Right hindlimb (tissue), 1 donor: ENCODE measurements around the gene KATNB1.
"Not testable (repeated sequence)": the region's sequence is repeated elsewhere in the genome, so short reads cannot be mapped to it uniquely, and the experiment has no call there.

Experiments
- DNase-seq: peaks from one replicate; pipeline ENCODE4 v3.0.0-alpha.2; 2018

Gene KATNB1

DNA sequence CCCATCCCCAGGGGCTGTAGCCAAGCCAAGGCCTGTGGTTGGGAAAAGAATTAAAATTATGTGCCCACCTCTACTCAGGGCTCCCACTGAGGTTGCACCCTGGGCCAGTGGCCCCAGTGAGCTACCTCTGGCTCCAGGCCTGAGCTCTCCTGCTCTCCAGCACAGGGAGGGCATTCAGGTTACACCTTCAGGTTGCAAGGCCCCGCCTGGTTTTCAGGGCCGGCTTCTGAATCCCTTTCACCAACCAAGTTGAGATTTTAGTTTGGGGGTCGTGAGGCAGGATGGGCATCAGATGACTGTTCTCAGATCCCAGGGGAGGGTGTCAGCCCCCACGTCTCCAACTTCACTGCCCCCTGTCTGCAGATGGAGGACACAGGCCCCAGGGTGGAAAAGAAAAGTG lies 8.0 kb upstream of the KATNB1 start:
- no peak for DNase-seq

DNA sequence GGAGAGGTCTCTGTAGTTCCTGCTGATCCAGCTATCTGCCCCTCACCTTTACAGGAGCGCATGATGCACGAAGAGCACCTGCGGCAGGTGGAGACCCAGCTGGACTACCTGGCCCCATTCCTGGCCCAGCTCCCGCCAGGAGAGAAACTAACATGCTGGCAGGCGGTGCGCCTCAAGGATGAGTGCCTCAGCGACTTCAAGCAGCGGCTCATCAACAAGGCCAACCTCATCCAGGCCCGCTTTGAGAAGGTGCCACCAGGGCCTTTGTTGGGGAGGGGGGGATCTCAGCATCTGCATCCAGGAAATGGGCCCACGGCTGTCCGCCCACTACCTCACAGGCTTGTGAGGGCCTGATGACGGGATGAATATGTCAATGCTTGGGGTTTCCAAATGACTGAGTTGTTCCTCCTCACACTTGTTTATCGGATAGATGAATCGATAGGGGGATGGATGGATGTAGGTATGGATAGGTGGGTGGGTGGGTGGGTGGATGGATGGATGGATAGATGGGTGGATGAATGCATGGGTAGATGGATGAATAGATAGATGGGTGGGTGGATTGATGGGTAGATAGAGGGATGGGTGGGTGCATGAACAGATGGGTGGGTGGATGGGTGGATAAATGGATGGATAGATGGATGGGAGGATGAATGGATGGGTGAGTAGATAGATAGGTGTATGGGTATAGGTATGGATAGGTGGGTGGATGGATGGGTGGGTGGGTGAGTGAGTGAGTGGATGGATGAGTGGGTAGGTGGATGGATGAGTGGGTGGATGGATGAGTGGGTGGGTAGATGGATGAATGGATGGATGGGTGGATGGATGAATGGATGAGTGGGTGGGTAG lies 7.0 kb upstream of the KATNB1 start:
- DNase-seq, result no peak

DNA sequence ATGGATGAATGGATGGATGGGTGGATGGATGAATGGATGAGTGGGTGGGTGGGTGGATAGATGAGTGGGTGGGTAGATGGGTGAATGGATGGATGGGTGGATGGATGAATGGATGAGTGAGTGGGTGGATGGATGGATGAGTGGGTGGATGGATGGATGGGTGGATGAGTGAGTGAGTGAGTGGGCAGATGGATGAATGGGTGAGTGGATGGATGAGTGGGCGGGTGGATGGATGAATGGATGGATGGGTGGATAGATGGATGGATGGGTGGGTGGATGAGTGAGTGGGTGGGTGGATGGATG lies 6.4 kb upstream of the KATNB1 start:
- no peak for DNase-seq

DNA sequence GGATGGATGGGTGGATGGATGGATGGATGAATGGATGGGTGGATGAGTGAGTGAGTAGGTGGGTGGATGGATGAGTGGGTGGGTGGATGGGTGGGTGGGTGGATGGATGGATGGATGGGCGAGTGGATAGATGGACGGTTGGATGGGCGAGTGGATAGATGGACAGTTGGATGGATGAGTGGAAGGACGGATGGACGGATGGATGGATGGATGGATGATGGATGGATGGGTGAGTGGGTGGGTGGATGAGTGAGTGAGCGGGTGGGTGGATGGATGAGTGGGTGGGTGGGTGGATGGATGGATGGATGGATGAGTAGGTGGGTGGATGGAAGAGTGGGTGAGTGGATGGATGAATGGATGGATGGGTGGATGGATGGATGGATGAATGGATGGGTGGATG lies 5.7 kb upstream of the KATNB1 start:
- not testable (repeated sequence) for DNase-seq

DNA sequence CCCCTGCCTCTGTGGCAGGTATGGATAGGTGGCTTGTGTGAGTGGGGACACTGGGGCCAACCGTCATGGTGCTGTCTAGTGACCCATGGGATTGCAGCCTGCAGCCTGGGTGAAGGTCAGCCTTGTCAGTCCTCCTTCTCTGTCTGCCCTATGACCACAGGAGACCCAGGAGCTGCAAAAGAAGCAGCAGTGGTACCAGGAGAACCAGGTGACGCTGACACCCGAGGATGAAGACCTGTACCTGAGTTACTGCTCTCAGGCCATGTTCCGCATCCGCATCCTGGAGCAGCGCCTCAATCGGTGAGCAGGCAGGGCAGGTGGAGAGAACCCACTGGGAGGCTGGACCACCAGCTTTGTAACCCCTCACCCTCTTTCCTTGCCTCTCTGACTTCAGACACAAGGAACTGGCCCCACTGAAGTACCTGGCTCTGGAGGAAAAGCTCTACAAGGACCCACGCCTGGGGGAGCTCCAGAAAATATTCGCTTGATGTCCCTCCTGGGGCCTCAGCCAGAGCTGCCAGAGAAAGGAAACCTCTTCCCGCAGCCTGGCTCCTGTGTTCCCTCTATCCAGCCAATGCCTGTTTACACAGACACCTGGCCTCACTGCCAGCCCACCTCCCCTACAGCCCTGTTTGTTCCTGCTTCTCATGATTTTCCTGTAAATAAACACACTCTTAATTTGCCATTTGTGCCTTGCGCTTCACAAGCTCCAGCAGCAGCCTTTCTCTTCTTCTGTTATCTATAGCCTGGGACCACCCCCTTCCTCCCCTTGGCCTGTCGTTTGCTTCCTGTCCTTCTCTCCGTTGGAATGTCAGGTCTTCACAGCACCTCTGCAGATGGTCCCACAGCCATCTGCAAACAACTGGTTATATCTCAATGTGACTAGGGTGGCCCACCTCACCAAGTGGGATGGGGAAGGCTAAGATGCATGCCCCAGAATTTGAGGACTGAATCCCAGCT lies 4.5 kb upstream of the KATNB1 start:
- DNase-seq, result no peak

DNA sequence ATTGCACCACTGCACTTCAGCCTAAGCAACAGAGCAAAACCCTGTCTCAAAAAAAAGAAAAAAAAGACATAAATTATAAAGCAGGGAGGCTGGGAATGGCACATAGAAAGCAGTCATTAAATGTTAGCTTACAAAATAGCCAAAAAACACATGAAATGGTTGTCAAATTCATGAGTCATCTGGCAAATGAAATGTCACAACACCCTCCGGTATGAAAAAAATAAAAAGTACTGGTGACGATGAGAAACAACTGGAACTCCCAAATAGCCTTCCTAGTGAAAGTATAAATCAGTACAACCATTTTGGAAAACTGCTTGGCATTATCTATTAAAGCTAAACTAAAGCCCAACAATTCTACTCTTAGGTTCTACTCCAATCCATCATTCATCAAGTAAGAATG lies 3.5 kb upstream of the KATNB1 start:
- no peak for DNase-seq

DNA sequence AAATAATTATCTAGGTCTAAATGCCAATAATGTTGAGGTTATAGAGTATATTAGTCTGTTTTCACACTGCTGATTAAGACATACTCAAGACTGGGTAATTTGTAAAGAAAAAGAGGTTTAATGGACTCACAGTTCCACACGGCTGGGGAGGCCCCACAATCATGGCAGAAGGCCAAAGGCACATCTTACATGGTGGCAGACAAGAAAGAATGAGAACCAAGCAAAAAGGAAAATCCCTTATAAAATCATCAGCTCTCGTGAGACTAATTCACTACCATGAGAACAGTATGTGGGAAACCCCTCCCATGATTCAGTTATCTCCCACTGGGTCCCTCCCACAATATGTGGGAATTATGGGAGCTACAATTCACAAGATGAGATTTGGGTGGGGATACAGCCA lies 2.9 kb upstream of the KATNB1 start:
- DNase-seq, result no peak

DNA sequence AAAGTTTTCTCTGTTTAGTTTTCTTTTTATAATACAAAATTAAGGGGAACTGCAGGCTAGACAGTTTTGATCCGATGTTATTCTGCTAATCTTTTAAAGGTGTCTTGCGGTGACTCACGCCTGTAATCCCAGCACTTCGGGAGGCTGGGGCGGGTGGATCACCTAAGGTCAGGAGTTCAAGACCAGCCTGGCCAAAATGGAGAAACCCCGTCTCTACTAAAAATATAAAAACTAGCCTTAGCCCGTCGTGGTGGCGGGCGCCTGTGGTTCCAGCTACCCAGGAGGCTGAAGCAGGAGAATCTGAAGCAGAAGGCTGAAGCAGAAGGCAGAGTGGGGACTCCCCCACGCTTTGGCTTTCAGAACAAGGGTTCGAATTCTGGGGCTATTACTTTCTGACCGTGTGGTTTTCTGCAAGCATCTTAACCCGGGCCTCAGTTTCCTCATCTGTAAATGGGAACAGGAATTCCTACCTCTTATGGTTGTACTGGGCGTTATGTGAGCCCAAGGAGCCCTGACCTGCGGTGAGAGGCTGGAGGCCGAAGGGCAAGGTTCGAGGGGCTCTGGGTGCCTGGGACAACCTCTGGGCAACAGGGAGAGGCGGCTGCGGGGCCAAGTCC lies 1.2 kb upstream of the KATNB1 start:
- no peak for DNase-seq

DNA sequence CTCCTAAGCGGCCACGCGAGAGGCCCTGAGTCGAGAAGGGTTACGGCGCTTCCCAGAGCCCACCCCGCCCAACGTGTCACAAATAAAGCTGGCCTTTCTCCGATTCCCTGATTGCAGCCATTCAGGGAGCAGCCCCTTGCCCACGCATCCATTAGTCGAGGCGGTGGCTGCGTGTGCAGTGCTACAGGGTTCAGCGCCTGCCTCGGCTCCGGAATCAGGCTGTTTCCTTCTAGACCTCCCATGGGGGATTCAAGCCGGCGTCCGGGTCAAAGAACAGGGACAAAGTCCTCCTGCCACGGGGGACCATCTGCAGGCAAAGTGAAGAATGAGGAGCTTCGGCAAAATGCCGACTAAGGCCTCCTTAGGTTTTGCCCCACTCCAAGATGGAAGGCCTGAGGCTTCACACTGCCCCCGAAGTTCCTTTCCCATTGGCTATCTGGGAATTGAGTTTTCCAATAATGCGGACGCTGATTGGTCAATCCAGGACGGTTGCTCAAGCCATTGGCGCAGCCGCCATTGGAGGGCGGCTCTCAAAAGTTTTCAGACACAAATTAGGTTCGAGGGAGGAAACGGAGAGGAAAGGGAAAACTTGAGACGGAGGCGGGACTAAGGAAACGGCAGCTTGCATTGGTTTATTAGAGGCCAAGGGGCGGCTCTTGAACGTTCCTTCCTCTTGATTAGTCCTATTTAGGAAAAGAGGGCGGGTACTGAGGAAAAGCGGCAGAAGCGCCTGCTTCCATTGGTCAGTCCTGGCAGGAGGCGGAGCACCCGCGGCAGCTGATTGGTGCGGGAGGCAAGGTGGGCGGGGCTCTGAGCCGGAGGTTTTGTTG lies 430 bp upstream of the KATNB1 start:
- peak; percentile 100 for DNase-seq

DNA sequence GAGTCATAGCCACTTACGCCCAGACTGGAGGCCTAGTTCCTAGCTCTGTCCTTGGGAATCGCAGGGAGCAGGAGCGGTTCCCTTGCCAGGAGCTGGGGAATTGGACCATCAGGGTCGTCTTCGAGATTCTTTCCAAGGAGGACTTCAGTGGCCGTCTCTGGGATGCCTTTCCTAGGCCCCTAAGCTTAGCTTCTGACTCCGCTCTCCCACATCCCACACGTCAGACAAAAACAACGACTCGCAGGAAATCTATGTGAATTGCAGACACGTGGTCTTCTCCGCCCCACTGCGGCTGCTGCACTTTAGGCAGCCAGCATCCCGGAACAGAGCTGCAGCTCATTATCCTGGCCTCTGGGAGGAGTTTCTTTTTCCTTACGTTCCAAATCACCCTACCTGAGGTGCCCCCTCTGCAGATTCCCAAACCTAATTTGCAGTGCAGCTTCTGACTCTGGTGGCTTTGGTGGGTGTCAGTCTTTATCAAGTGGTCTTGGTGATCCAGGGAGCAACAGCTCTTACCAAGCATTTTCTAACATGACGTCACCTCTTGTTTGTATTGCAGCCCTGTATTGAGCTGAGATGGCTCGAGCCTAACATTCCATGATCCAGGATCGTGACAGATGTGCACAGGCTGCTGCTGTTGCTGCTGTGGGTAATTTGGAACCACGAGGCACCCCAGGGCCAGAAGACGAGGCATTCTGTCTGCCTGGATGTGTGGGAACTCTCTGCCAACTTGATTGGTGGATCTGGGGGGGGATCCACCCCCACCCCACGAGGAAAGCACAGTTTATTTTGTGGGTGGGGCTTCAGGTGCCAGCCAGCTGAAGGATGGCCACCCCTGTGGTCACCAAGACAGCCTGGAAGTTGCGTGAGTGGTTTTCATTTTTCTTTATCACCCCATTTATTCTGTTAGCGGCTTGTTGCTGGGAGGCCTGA lies 1.1 kb downstream of the KATNB1 start:
- peak; percentile 71 for DNase-seq

DNA sequence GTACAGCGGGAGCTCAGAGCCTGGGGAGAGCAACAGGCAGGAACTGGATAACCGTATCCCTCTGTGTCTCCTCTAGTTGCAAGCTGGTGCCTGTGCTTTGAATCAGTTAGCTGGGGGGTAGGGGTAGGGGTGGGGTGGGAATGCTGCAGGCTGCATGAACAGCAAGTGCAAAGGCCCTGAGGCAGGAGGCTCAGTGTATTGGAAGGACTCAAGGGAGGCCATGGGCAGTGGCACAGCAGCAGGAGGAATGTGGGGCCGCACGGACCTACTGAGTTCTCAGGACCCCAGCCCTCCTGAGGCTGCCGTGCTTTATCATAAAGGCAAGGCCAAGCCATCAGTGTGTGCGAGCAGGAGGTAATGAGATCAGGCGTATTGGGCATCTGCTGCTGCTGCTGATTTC lies 3.3 kb downstream of the KATNB1 start:
- no peak for DNase-seq

DNA sequence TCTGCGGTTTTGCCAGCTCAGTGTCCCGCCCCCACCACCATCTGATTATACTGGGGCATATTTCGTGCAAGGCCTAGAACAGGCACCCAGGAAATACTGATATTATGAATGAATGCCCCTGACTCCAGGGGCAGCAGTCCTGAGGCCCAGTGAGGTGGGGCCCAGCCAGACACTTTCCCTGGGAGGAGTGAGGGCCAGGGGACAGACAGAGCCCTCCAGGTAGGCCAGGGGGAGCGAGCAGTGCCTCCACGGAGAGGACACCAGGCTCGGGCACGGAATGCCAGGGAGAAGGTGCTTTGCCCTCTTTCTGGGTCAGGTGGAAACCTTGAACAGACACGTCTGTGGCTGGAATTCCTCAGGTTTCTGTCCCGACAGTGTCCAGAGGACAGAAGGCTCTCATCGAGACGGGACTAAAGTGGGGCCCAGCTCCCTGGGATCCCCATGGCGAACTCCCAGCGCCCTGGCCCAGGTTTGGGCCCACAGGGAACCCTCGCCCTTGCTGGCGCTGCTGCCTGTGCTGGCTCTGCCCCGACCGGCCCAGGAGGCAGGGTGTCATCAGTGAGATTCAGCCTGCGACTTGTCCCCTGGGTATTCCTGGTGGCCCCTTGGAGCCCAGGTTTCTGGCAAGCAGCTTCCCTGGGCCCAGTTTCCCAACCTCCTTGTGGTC lies 4.3 kb downstream of the KATNB1 start:
- DNase-seq, result no peak

DNA sequence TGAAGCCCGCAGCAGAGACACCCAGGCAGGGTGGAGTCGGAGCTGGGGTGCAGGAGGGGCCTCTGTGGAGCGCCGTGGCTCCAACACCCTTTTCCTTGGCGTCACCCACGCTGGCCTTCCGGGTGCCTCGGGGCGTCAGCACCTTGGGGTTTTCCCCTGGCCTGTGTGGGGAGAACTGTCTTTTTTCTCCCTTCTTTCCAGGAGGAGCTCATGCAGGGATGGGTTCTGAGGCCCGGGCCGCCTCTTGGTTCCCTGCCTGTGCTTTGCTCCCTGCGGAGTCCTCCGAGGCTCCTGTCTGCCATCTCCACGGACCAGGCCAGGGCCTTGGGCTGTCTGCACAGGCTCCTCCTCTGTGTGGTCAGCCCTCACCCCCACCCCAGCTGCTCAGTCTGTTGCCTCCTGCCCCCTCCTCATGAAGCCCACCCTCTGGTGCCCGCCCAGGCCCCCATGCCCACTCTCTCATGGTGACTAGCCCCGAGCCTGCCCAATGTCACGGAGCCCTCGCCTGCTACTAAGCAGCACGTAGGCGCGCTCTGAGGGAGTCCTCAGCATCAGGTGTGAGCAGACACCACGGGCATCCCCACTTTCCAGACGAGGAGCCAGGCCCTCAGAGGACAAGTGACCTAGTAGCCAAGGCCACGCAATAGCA lies 5.0 kb downstream of the KATNB1 start:
- DNase-seq, result no peak

DNA sequence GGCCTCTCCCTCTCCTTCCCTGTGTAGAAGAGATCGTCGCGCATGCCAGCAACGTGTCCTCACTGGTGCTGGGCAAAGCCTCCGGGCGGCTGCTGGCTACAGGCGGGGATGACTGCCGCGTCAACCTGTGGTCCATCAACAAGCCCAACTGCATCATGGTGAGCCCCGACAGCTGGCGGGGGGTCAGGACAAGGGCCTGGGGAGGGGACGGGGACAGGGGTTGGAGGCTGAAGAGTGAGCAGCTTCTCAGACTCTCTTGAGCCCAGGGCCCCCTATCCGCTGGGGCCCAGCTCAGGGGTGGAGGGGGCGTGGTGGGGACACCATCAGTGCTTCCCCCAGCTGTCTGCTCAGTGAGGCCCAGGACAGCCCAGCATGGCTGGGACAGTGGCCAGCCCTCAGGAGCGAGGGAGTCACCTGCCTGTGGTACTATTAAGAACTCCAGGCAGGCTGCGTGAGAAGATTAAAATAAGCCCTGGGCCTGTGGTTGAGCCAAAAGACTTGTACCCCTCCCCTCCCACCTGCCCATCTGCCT lies 6.2 kb downstream of the KATNB1 start:
- DNase-seq, result peak; percentile 56

DNA sequence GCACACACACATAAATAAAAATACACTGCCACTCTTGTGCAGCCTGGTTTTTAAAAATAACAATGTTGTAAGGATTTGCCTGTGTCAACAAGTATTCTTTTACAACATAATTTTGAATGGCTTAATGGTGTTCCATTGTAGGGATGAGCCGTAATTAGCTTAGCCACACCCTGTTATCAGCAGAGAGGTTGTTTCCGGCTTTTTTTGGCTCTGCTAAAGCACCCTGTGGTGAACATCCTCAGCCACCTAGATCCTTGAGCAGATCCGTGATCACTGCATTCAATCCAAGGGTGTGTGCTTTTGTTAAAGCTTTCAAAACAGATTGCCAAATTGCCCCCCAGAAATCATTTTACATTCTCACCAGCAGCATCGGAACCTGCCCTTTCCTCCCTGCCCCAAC lies 7.0 kb downstream of the KATNB1 start:
- DNase-seq, result no peak

DNA sequence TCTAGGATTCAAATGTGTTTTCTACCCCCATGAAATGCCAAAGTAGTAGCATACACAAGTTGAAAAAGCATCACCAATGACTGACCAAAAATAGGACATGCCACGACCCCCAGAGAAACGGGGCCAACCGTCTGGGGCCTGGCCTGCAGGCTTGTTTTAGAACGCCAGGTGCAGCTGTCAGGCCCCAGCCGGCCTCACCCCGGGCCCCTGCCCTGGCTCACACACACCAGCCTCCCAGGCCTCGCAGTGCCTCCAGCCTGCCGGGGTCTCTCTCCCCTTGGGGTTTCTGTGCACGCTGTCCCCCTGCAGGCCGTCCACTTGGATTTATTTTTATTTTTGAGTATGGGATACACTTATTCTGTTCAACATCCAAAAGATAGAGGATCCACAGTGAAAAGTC lies 7.9 kb downstream of the KATNB1 start:
- DNase-seq, result no peak

DNA sequence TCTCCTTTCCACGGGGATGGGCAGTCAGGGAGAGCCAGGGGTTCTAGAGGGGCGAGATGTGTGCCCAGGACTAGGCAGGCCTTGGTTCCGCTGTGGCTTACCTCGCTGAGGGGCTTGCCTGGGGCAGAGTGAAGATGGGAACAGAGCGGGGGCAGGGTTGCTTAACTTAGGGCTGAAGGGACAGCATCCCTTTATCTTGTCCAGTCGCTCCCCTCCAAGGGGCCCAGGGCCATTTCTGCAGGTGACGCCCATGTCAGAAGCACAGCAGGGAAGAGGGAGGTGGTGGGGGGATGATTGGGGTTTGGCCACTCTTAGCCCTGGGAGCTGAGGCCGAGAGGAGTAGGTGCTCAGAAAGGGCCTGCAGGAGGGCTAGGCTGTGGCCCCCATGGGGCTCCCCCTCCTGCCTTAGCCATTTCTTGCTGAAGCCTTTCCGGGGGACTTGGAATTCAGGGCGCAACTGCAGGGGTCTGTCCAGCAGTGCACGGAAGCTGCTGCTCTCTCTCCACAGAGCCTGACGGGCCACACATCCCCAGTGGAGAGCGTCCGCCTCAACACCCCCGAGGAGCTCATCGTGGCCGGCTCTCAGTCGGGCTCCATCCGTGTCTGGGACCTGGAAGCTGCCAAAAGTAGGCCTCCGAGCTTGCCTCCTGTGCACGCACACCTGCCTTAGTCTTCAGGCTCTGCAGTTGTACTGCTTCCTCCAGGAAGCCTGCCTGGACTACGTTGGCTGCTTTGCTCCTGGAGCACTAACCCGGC lies 8.5 kb downstream of the KATNB1 start:
- no peak for DNase-seq

DNA sequence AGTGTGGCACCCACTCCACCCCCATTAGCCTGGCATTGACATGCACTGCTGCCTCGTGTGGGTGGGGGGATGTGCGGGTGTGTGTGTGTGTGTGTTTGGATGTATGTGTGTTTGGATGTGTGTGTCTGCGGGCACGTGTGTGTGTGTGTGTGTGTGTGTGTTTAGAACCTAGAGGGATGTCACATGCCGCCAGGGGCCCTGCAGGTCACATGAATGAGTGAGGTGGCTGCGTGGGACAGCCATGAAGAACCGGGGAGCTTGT lies 9.0 kb downstream of the KATNB1 start:
- DNase-seq, result no peak

DNA sequence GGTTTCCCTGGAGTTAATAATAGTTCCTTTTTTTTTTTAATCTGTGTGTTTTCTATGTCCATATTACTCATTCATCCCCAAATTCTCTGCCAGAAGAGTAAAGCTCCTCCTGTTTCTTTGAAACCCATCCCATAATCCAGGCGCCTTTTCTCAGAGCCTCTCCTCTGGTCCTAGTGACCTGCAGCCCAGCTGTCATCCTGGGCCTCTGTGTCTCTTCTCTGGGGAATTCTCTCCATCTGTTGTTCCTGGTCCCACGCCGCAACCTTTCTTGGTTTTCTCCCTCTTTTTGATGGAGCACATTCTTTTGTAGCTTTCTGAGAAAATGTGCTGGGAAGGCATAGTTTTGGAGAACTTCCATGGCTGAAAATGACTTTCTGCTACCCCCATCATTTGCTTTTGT lies 10.2 kb downstream of the KATNB1 start:
- DNase-seq, result no peak

DNA sequence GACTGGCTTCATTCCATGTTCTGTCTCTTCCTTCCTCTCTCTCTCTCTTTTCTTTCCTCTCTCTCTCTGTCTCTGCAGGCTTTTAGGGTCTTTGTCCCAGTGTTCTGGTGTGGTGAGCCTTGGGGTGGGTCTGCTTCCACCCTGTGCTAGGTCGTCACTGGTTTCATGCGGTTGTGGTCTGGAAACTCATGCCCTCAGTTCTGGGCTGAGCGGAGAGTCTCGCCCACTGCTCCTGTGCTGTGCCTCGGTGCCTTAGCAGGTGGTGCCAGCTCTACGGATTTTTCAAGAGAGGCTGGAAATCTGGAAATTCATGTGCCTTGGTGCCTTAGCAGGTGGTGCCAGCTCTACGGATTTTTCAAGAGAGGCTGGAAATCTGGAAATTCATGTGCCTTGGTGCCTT lies 10.7 kb downstream of the KATNB1 start:
- DNase-seq, result not testable (repeated sequence)
